ENCODE results near the gene DYNLT2.

Gene DYNLT2

DNA sequence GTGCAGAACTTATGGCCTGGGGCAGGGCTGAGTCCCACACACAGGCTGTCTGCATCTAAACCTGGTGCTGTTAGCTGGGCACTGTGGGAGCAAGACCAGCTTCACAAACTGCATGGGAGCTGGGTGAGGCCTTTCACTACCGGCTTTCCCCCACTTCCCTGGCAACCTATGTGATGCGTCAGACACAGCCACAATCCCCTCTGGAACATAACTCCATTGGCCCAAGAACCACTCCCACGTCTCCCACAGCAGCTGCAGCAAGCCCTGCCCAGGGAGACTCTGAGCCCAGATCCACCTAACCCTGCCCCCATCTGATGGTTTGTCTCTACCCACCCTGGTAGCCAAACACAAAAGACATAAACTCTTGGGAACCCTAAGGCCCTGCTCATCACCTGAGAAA is 58.9 kb downstream of the DYNLT2 start:
- DNase-seq = no peak

GRCh38 chr6:169691260-169691659 is 60.1 kb downstream of the DYNLT2 start:
- DNase-seq = no peak

Measured in bone marrow (tissue), 2 donors.